K562 treated with DMSO at 1 percent for 12 hours (cell line): ENCODE data around the gene DUSP3. TPM values are rescaled to one million over a fixed set of nuclear protein-coding genes. Genes with fewer than 3 reads are reported as not detected.

ENCODE experiments used
- total RNA-seq: library from RNA; unstranded; fragments of 300-600 nt; gene quantifications from 2 replicates; pipeline ENCODE4 v1.2.3, GENCODE V29; 2022; ENCODE audit not compliant: insufficient read depth

DUSP3 gene
- total RNA-seq = 12.8 and 35.0 TPM in 2 replicates

DNA sequence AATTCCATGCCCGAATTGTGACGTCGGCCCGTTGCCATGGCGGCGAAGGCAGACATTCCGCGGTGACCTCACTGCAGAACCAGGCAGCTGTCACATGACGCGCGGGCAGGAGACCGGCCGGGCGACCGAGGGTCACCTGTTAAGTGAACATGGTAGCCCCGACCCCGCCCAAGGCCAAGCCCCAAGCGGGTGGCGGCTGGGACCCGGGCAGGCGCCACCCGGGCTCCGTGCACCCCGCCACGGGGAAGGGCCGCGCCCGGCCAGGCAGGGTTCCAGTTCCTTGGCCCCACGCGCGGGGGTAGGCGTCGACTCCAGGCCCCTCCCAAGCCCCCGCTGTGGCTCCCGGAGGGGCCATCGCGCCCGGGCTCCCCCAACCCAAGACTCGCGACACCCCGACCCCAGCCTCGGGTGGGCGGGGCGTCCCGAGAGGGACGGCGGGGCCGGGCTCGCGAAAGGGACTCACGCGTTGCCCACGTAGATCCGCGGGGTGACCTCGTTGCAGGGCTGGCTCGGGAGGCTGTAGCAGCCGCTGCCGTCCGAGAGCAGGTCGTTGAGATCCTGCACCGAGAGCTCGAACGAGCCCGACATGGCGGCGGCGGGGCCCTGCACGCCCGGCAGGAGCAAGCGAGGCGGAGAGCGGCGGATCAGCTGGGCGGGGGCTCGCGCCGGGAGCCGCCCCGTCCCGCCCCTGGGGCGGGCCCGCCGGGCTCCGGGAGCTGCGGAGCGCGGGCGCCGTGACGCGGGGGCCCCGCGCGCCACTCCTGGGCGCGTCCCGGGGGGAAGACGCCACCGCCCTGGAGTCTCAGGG, at the start of gene DUSP3:
Gene DUSP3 (minus strand): TSS at position 641 of the 808 bp plus-strand sequence. CDS start 53 bp downstream, at position 588.

DNA sequence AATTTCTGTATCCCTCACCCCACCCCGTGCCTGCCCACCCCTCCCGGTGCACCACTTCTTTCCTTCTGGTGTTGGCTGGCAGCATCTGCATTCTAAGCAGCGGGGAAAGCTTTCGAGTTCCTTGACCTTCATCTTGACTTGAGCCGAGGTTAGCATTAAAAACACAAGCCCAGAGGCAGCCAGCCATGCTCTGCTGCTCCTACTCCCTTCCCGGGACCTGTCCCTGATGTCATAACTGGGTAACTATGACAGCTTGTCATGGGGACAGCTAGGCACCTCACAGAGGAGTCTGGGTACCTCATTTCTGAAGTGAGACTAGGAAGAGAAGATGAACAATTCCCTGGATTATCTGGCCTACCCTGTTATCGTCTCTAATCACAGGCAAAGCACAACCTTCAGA, 1.4 kb upstream of the DUSP3 start, which contains the start of gene CFAP97D1:
Gene CFAP97D1 (plus strand): TSS at position 301 of the 400 bp plus-strand sequence. CDS start 28 bp downstream, at position 329.

DNA sequence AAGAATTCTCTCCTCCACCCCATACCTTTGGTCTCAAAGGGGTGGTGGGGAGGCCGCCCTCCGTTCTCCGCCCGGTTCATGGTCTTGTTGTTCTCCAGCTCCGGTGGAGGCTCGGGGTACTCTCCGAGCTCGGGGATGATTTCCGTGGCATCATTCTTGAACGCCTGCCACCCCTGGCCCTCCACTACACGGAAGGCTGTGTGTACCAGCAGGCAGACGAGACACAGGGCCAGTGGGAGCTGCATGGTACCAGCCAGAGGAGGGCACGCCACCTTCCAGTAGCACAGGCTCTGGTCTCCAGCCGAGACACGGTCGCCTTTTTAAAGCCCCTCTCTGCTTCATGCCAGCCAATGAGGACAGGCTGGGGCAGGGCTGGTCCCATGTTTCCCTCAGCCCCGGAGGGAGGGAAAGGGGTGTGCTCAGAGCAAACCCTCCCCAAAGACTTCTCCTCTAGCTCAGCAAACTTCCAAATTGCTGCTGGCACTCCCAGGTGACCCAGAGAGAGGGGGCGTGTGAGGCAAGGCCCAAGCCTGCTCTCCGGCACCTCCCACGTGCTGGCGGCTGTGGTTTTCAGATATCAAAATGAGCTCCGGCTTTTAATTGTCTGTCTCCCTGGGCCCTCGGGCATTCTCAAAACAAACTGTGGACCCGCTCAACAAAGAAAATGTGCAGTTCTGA, 20.1 kb downstream of the DUSP3 start, which contains the start of gene SOST:
Gene SOST (minus strand): TSS at position 295 of the 678 bp plus-strand sequence. CDS start 50 bp downstream, at position 245.

Other genes with a start within 250 kb of the DUSP3 start
- gene ETV4, start 232.6 kb downstream of the DUSP3 start, total RNA-seq = 29.5 and 48.6 TPM in 2 replicates
- gene MEOX1, start 117.1 kb downstream of the DUSP3 start, total RNA-seq = not detected in 2 replicates
- not detected in 2 replicates for gene SOST, start 20.2 kb downstream of the DUSP3 start, total RNA-seq
- not detected in 2 replicates for gene CFAP97D1, start 1.5 kb upstream of the DUSP3 start, total RNA-seq
- gene MPP3, start 54.2 kb upstream of the DUSP3 start, total RNA-seq = 0.50 and 13.7 TPM in 2 replicates
- gene CD300LG, start 68.2 kb upstream of the DUSP3 start, total RNA-seq = not detected in 2 replicates
- 0.39 TPM in 1 of 2 replicates, not detected in the other for gene MPP2, start 128.6 kb upstream of the DUSP3 start, total RNA-seq
- not detected in 2 replicates for gene PPY, start 163.5 kb upstream of the DUSP3 start, total RNA-seq
- gene PYY, start 175.0 kb upstream of the DUSP3 start, total RNA-seq = not detected in 2 replicates
- 0.28 TPM in 1 of 2 replicates, not detected in the other for gene NAGS, start 225.6 kb upstream of the DUSP3 start, total RNA-seq
- gene TMEM101, start 236.0 kb upstream of the DUSP3 start, total RNA-seq = 42.6 and 55.7 TPM in 2 replicates